Nephron progenitor cell (in vitro differentiated cells): Measurements from ENCODE around the gene PLEKHG4B.

Experiments
- DNase-seq: peaks from one replicate; pipeline ENCODE4 v3.0.0; 2021
- H3K27ac Mint-ChIP-seq: 2 replicates; pipeline ENCODE4 v1.8.0; 2021; ENCODE audit warnings: mild to moderate bottlenecking, moderate library complexity, mixed read lengths
- H3K27me3 Mint-ChIP-seq: 2 replicates; pipeline ENCODE4 v1.8.0; 2021; ENCODE audit warnings: mild to moderate bottlenecking, low read depth, mixed read lengths; ENCODE audit not compliant: poor library complexity
- H3K36me3 Mint-ChIP-seq: 2 replicates; pipeline ENCODE4 v1.8.0; 2021; ENCODE audit warnings: low read depth, mixed read lengths
- H3K4me1 Mint-ChIP-seq: 2 replicates; pipeline ENCODE4 v1.8.0; 2021; ENCODE audit warnings: mixed read lengths
- H3K4me3 Mint-ChIP-seq: 2 replicates; pipeline ENCODE4 v1.8.0; 2021; ENCODE audit warnings: mild to moderate bottlenecking, moderate library complexity, mixed read lengths
- H3K9me3 Mint-ChIP-seq: 2 replicates; pipeline ENCODE4 v1.8.0; 2021; ENCODE audit warnings: mild to moderate bottlenecking, moderate library complexity, mixed read lengths
- TF ChIP-seq, protein P1 (sequence below): fragments of 200-600 bp; sonication (generic); IDR thresholded peaks from 2 replicates; pipeline ENCODE4 v1.5.0; 2021; ENCODE audit warnings: antibody characterized with exemption

The PLEKHG4B gene

GRCh38 chr5:93221-93980, 1.4 kb downstream of the PLEKHG4B start:
- peaks cover 22% of the 10 kb centered on the region for H3K4me1 Mint-ChIP-seq
- peak overlapping the region; percentile 87 for H3K4me3 Mint-ChIP-seq
- TF ChIP-seq, protein P1, sequence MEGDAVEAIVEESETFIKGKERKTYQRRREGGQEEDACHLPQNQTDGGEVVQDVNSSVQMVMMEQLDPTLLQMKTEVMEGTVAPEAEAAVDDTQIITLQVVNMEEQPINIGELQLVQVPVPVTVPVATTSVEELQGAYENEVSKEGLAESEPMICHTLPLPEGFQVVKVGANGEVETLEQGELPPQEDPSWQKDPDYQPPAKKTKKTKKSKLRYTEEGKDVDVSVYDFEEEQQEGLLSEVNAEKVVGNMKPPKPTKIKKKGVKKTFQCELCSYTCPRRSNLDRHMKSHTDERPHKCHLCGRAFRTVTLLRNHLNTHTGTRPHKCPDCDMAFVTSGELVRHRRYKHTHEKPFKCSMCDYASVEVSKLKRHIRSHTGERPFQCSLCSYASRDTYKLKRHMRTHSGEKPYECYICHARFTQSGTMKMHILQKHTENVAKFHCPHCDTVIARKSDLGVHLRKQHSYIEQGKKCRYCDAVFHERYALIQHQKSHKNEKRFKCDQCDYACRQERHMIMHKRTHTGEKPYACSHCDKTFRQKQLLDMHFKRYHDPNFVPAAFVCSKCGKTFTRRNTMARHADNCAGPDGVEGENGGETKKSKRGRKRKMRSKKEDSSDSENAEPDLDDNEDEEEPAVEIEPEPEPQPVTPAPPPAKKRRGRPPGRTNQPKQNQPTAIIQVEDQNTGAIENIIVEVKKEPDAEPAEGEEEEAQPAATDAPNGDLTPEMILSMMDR: no peak
- no peaks in the 10 kb centered on the region for H3K9me3 Mint-ChIP-seq
- DNase-seq: no peak
- H3K27ac Mint-ChIP-seq: peak overlapping the region; percentile 25
- H3K27me3 Mint-ChIP-seq: peaks cover 29% of the 10 kb centered on the region
- peaks cover 32% of the 10 kb centered on the region for H3K36me3 Mint-ChIP-seq

- DNase-seq: no peak
- peaks cover 20% of the 10 kb centered on the region for H3K27me3 Mint-ChIP-seq
- peaks cover 22% of the 10 kb centered on the region for H3K4me1 Mint-ChIP-seq
- H3K27ac Mint-ChIP-seq: no peak overlapping the region
- H3K9me3 Mint-ChIP-seq: no peaks in the 10 kb centered on the region
- H3K4me3 Mint-ChIP-seq: no peak overlapping the region
- TF ChIP-seq, protein P1: no peak
- H3K36me3 Mint-ChIP-seq: peaks cover 32% of the 10 kb centered on the region
These were observed 2.3 kb downstream of the PLEKHG4B start for GRCh38 chr5:94113-94892.

DNA sequence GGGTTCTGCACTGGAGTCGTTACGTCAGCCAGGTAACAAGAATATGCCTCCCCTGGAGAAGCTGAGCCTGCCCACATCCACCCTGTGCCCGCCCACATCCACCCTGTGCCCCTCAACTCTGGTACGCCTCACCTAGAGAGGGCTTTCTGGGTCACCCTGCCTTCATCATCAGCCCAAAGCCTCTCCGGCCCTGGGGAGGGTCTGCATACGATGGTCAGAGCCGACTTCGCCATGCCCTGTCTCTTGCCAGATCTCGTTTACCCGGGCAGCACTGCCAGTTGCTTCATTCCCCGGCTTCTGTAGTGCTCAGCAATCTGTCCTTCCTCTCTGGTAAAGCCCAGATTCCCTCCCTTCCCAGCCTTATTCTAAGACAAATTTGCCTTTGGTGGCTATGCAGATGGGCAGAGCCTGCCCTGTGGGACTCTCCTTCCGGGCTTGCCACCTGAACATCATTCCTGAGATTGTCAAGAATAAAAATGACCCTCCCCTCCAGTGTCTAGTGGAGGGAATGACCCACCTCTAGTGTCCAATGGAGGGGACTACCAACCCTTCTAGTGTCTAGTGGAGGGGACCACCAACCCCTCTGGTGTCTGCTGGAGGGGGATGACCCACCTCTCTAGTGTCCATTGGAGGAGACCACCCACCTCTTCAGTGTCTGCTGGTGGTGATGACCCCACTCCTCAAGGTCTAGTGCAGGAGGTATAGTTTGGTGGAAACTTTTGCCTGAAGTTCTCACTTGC, 3.4 kb downstream of the PLEKHG4B start:
- peaks cover 32% of the 10 kb centered on the region for H3K36me3 Mint-ChIP-seq
- DNase-seq: no peak
- no peak overlapping the region for H3K4me3 Mint-ChIP-seq
- TF ChIP-seq, protein P1: no peak
- H3K9me3 Mint-ChIP-seq: no peaks in the 10 kb centered on the region
- H3K27me3 Mint-ChIP-seq: peaks cover 11% of the 10 kb centered on the region
- H3K4me1 Mint-ChIP-seq: peaks cover 30% of the 10 kb centered on the region
- no peak overlapping the region for H3K27ac Mint-ChIP-seq

GRCh38 chr5:96976-97660, 5.2 kb downstream of the PLEKHG4B start:
- no peak overlapping the region for H3K27ac Mint-ChIP-seq

GRCh38 chr5:99815-100214, 7.8 kb downstream of the PLEKHG4B start:
- no peak overlapping the region for H3K4me3 Mint-ChIP-seq
- TF ChIP-seq, protein P1: no peak
- H3K36me3 Mint-ChIP-seq: peaks cover 32% of the 10 kb centered on the region
- H3K27me3 Mint-ChIP-seq: no peaks in the 10 kb centered on the region
- no peak overlapping the region for H3K27ac Mint-ChIP-seq
- no peak for DNase-seq
- peaks cover 25% of the 10 kb centered on the region for H3K4me1 Mint-ChIP-seq
- H3K9me3 Mint-ChIP-seq: no peaks in the 10 kb centered on the region

More at GRCh38 chr5:96976-97660, 5.2 kb downstream of the PLEKHG4B start:
- no peaks in the 10 kb centered on the region for H3K27me3 Mint-ChIP-seq
- no peaks in the 10 kb centered on the region for H3K9me3 Mint-ChIP-seq
- H3K36me3 Mint-ChIP-seq: peaks cover 32% of the 10 kb centered on the region
- peaks cover 21% of the 10 kb centered on the region for H3K4me1 Mint-ChIP-seq
- no peak overlapping the region for H3K4me3 Mint-ChIP-seq
- DNase-seq: no peak
- TF ChIP-seq, protein P1: no peak
